GM12891 (cell line): Measurements from ENCODE around the gene TLNRD1.

Experiments used
- POLR2A ChIP-seq: IDR thresholded peaks from 2 replicates; pipeline ENCODE4 v1.6.1; 2011; ENCODE audit warnings: low read depth, low read length, control low read depth
- POLR2AphosphoS5 ChIP-seq: IDR thresholded peaks from 2 replicates; pipeline ENCODE4 v1.6.1; 2011; ENCODE audit warnings: low read depth, low read length, control low read depth
- POU2F2 ChIP-seq: IDR thresholded peaks from 2 replicates; pipeline ENCODE4 v1.6.1; 2011; ENCODE audit warnings: low read depth, mild to moderate bottlenecking, control low read depth, low read length, moderate library complexity
- SPI1 ChIP-seq: IDR thresholded peaks from 2 replicates; pipeline ENCODE4 v1.6.1; 2011; ENCODE audit warnings: low read depth, low read length, control low read depth
- TAF1 ChIP-seq: IDR thresholded peaks from 2 replicates; pipeline ENCODE4 v1.6.1; 2011; ENCODE audit warnings: low read depth, low read length, control low read depth

DNA sequence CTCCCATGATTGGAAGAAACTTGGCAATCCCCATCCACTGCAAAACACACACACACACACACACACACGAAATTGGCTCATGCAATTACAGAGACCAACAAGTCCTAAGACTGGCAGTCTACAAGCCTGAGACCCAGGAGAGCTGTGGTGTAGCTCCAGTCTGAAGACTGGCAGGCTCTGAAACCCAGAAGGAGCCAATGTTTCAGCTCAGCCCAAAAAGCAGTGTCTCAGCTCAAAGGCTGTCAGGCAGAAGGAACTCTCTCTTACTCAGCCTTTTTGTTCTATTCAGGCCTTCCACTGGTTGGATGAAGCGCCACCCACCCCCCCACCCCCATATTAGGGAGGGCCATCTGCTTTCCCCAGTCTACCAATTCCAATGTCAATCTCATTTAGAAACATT is 43.2 kb upstream of the TLNRD1 start:
- no peak for TF ChIP-seq POLR2AphosphoS5
- TF ChIP-seq POU2F2, result no peak
- no peak for TF ChIP-seq POLR2A
- TF ChIP-seq TAF1, result no peak
- TF ChIP-seq SPI1, result no peak
